B cell (primary cell): Measurements from ENCODE around the gene PUM2.

Source experiments
- EZH2 ChIP-seq: IDR thresholded peaks from 2 replicates; pipeline ENCODE4 v1.6.1; 2012; ENCODE audit warnings: borderline replicate concordance, low read depth, mild to moderate bottlenecking, moderate library complexity, low read length; ENCODE audit not compliant: insufficient read depth, poor library complexity, severe bottlenecking
- TF ChIP-seq, protein P1 (sequence below): fragments of 200-600 bp; IDR thresholded peaks from one replicate; pipeline ENCODE4 v1.8.0; 2022; ENCODE audit warnings: antibody characterized with exemption, mild to moderate bottlenecking

DNA sequence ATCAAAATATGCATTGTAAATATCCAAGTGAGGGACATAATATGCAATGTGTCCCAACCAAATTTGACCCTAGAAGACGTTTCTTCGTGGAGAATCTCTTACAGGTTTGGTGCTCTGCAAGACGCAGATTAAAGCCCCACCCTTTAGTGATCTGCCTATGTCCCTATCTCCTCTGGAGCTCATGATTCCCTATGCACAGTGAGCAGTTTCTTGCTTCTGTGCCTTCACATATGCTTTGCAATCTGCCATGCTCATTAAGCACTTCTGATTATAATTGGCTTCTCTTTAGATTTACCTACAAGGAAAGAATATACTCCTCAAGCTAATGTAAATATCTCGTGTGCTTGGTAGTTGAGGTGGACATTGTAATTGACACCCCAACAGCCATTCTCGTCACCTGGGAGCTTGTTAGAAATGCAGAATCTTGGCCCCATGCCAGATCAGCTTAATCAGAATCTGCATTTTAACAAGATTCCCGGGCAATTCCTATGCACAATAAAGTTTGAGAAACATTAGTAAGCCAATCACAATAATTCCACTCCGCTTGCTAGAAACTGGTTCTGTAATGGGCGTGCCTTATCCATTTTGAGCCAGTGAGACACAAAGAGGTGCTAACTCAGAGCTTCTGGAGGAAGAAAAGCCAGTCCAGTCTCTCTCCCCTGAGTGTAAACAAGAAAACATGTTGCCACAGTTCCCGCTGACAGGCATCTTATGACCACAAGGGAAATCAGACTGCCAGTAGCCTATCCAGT lies 2.8 kb upstream of the PUM2 start:
- TF ChIP-seq, protein P1, sequence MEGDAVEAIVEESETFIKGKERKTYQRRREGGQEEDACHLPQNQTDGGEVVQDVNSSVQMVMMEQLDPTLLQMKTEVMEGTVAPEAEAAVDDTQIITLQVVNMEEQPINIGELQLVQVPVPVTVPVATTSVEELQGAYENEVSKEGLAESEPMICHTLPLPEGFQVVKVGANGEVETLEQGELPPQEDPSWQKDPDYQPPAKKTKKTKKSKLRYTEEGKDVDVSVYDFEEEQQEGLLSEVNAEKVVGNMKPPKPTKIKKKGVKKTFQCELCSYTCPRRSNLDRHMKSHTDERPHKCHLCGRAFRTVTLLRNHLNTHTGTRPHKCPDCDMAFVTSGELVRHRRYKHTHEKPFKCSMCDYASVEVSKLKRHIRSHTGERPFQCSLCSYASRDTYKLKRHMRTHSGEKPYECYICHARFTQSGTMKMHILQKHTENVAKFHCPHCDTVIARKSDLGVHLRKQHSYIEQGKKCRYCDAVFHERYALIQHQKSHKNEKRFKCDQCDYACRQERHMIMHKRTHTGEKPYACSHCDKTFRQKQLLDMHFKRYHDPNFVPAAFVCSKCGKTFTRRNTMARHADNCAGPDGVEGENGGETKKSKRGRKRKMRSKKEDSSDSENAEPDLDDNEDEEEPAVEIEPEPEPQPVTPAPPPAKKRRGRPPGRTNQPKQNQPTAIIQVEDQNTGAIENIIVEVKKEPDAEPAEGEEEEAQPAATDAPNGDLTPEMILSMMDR, result no peak
- TF ChIP-seq EZH2, result no peak
